ENCODE data around the gene LRMDA.

LRMDA gene

GRCh38 chr10:76451911-76452310 is 1020.5 kb downstream of the LRMDA start:
- DNase-seq (ENCODE audit: low read depth in 1 of 2, low spot score in 1 of 2) = no peak

GRCh38 chr10:76453332-76453731 is 1021.9 kb downstream of the LRMDA start:
- no peak for DNase-seq (ENCODE audit: low read depth in 1 of 2, low spot score in 1 of 2)

GRCh38 chr10:76453997-76454396 is 1022.6 kb downstream of the LRMDA start:
- DNase-seq (ENCODE audit: low read depth in 1 of 2, low spot score in 1 of 2) = no peak

DNA sequence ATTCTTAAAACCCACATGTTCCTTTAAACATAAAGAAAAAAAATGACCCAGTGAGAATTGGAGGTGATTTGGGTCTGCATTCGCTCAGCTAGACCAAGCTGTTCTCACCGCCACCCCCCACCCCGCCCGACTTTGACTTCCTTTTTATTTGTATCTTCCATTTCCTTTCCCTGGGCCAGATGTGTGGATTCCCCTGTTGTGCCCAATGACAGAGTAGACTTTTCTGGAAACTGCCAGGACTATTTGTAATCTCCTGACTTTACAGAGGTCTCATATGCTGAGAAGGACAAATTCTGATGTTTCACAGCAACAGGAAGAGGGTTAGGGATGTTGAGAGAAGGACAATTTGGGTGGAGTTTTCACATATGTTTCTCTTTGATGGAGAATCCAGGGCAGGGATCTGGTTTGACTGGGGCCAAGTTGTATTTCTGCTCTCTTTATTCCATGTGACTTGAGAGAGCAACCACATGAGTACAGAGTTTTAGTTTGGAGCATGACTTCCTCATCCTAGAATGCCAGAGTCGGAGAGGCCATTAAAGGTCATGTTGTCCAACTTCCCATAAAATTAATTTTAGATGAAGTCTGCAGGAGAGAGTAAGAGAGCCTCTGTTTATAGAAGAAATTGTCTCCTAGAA is 1023.2 kb downstream of the LRMDA start:
- DNase-seq (ENCODE audit: low read depth in 1 of 2, low spot score in 1 of 2) = no peak

DNA sequence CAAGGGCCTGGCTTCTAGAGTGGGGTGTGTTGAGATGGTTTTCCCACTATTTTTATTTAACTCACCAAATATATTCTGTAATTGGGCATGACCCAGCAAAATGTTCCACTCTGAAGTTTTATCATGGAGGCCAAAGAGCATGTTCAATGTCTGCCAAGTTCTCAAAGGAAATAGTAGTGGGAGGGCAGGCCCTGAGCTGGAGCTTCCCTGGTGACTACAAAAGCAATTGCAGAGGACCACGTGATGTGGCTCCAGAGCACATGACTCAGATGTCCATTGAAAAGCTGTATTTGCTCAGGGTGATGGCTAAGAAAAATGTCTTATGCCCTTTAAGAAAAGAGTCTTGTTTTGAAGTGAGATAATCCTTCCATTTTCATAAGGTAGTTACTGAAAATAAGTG is 1024.8 kb downstream of the LRMDA start:
- DNase-seq (ENCODE audit: low read depth in 1 of 2, low spot score in 1 of 2) = no peak

DNA sequence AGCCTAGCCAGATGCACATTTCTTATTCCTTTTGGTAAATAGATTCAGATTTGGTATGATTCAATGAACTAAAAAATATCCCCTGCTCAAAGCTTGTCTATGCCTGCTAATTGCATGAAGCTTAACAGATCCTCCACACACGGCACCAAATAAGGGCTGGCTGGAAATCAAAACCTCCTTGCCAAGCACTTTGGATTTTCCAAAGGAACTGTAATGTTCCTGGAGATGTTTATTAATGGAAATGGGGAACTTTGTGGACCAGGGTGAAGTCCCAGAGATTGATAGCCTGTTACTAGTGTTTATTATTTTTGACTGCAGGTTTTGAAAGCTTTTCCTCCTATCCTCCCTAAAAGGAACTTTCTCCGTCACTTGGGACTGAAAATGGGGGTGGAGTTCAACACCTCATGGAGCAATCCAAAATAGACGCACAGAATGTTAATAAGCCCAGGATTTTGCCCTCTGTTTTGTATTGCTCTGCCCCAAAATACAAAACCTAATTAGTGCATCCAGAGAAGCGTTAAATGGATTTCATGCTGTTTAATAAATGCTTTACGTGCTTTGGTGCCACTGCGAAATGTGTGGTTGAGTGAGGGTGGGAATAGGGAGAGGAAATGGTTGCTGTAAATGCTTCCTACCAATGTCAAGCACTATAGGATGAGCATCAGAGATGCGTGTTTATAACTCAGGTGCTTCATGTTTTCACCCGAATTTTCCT is 1027.7 kb downstream of the LRMDA start:
- DNase-seq (ENCODE audit: low read depth in 1 of 2, low spot score in 1 of 2) = no peak

- no peak for DNase-seq (ENCODE audit: low read depth in 1 of 2, low spot score in 1 of 2)
Measured at GRCh38 chr10:76461024-76461423, 1029.6 kb downstream of the LRMDA start.

DNA sequence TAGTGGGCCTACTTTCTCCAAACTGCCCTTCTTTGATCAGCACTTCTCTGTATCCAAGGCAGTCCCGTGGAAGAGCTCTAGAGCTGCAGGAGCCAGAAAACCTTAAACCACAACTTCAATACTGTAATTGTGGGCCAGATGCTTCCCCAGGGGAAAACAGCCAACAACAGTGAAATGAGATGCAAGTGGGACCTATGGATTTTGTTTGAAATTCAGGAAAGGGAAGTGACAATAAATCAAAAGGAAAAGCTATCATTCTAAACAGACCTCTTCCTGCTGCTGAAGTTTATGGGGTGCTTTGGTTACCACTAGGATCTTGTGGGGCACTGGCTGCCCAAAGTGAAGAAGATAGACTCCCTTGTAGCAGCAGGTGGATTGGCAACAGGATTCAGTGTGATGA is 1031.7 kb downstream of the LRMDA start:
- no peak for DNase-seq (ENCODE audit: low read depth in 1 of 2, low spot score in 1 of 2)

GRCh38 chr10:76466836-76467503 is 1035.5 kb downstream of the LRMDA start:
- no peak for DNase-seq (ENCODE audit: low read depth in 1 of 2, low spot score in 1 of 2)

GRCh38 chr10:76469675-76470074 is 1038.3 kb downstream of the LRMDA start:
- DNase-seq (ENCODE audit: low read depth in 1 of 2, low spot score in 1 of 2) = no peak

DNA sequence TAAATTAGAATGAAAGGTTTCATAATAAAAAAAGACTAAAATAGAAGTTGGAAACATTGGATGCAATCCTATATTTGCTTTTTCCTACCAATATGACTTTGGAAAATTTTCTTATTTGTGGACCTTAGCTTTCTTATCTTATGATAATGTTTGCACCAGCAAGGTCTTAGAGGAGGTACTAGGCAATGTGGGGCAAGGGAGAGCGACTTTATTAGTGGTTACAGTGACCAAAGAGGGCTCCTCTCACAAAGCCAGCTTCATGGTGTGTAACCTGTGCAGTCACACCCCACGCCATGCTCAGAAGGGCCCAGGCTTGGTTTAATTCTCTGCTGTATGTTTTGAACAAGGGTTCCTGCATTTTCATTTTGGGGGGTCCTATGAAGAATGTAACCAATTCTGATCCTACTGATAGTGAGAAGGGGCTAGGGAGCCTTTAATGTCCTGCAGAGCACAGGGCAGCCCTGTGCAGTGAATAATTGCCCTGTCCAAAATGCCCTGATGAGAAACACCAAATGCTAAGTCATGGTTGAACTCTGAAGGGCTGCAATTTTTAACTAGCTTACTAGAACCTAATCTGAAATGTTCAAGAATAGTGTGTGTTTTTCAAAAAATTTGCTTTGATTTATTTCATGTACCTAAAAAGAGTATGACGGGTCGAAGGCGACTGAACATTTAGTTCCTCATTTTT is 1047.8 kb downstream of the LRMDA start:
- no peak for DNase-seq (ENCODE audit: low read depth in 1 of 2, low spot score in 1 of 2)

DNA sequence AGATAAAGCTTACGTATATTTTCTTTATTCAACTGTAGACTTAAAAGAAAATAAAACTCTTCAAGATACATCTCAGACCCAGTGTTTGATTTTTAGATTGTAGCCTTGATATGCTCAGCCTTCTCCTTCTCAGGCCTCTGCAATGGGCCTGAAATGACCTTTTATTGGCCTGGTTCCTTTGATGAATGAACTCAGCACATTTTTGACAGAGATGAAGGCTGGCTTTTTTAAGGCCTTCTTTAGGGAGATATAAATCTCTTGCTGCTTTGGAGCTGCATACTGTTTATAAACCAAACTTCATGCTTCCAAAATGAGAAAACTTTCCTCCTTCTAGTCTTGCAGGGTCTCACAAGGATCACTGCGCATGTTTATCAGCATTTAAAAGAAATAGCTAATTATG is 1049.8 kb downstream of the LRMDA start:
- no peak for DNase-seq (ENCODE audit: low read depth in 1 of 2, low spot score in 1 of 2)

- DNase-seq (ENCODE audit: low read depth in 1 of 2, low spot score in 1 of 2) = no peak
Measured at GRCh38 chr10:76487582-76487981, 1056.2 kb downstream of the LRMDA start.

DNA sequence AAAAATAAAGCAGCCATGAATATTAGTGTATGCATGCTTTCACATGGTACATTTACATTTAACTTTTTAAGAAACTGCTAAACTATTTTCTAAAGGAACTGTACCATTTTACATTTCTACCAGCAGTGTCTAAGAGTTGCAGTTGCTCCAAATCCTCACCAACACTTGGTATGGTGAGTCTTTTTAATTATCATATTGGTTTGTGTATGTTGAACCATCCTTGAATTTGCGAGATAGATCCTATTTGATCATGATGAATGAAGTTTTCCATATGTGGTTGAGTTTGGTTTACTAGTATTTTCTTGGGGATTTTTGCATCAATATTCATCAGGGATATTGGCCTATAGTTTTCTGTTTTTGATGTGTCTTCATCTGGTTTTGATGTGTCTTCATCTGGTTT is 1057.2 kb downstream of the LRMDA start:
- no peak for DNase-seq (ENCODE audit: low read depth in 1 of 2, low spot score in 1 of 2)

DNA sequence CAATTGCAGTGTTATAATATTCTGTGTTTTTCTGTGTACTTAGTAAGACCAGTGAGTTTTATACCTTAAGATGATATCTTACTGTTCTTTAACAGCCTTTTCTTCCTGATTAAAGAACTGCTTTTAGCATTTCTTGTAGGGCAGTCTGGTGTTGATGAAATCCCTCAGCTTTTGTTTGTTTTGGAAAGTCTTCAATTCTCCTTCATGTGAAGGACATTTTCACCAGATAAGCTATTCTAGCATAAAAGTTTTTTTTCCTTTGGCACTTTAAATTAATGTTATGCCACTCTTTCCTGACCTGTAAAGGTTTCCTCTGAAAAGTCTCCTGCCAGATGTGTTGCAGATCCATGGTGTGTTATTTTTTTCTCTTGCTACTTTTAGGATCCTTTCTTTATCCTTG is 1059.8 kb downstream of the LRMDA start:
- DNase-seq (ENCODE audit: low read depth in 1 of 2, low spot score in 1 of 2) = no peak

DNA sequence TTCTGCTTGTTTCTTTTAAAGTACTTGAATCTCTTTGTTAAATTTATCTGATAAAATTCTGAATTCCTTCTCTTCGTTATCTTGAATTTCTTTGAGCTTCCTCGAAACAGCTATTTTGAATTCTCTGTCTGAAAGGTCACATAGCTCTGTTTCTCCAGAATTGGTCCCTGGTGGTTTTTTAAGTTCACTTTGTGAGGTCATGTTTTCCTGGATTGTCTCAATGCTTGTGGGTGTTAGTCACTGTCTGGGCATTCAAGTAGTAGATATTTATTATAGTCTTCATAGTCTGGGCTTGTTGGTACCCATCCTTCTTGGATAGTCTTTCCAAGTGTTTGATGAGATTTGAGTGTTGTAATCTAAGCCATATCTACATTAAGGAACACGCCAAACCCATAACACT is 1060.6 kb downstream of the LRMDA start:
- DNase-seq (ENCODE audit: low read depth in 1 of 2, low spot score in 1 of 2) = no peak

DNA sequence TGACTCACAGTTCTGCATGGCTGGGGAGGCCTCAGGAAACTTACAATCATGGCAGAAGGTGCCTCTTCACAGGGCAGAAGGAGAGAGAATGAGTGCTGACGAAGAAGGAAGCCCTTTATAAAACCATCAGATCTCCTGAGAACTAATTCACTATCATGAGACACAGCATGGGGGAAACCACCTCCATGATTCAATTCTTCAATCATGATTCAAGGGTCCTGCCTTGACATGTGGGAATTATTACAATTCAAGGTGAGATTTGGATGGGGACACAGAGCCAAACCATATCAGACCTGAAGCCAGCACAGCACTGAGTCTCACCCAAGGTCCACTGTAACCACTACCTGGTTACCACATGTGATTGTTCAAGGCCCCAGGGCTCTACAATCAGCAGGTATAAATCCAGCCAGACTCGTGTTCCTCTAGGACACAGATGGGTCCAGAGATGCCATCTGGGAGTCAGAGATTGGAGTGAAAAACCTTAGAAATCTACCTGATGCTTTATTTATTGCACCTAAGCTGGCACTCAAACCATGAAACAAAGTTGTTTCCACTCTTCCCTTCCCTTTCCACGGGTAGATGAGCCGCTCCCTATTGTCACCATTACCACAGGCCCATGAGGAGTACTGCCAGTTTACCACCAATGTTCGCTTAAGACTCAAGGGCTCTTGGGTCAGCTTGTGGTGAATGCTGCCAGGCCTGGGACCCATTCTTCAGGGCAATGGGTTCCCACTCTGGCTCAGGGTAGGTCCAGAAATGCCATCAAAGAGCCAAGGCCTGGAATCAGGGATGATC is 1061.5 kb downstream of the LRMDA start:
- DNase-seq (ENCODE audit: low read depth in 1 of 2, low spot score in 1 of 2) = no peak

- no peak for DNase-seq (ENCODE audit: low read depth in 1 of 2, low spot score in 1 of 2)
Measured at GRCh38 chr10:76497666-76498065, 1066.2 kb downstream of the LRMDA start.

- no peak for DNase-seq (ENCODE audit: low read depth in 1 of 2, low spot score in 1 of 2)
Measured at GRCh38 chr10:76504823-76505222, 1073.4 kb downstream of the LRMDA start.

- DNase-seq (ENCODE audit: low read depth in 1 of 2, low spot score in 1 of 2) = no peak
Measured at GRCh38 chr10:76509446-76509845, 1078.0 kb downstream of the LRMDA start.

GRCh38 chr10:76514321-76514720 is 1082.9 kb downstream of the LRMDA start:
- no peak for DNase-seq (ENCODE audit: low read depth in 1 of 2, low spot score in 1 of 2)

Data from stimulated activated CD4-positive, alpha-beta T cell treated with anti-CD3 and anti-CD28 coated beads, Interleukin-15, amount 100 ng/mL, for 1 hour (primary cell).